ENCODE measurements around the gene WBP1L.
"Not testable (repeated sequence)": the region's sequence is repeated elsewhere in the genome, so short reads cannot be mapped to it uniquely, and the experiment has no call there.

WBP1L gene

DNA sequence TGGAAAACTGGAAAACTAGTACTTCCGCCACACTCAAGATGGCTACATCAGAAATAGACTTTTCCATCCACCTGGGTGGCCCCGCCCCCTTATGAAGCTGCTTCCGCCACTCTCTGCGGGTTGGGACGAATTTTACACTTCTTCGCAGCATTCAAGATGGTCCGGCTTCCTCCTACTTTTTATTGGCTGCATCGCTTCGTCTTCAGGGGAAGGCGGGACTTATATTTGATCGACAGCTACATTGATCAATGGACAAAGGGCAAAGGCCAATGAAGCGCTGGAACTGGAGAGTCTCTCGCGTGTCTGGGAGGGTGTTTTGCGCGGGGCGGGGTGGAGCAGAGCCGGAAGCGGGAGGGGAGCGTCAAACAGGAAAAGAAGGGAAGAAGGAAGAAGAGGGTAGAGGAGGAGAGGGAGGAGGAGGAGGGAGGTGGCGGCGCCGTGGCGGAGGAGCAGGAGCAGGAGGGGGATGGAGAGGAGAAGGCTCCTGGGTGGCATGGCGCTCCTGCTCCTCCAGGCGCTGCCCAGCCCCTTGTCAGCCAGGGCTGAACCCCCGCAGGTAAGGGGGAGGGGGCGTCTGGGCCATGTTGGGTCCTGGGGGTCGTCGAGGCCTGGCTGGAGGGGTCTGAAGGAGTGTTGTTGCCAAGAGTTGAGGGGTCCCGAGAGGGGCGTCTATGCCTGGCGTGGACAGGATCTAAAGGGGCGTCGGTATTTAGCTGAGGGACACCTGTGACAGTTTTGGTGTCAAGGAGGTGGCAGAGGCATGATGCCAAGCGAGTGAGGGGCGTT lies at the start of gene WBP1L:
WBP1L (plus strand) TSS at position 361 of the 786 bp plus-strand sequence; CDS start at position 467, 106 bp downstream.
- H3K4me3 ChIP-seq (ENCODE audit: low read depth, low read length): peak within 1 kb of the TSS; percentile 83
- DNase-seq (ENCODE audit: low read depth): peak; percentile 99
- TF ChIP-seq MYC (IDR thresholded peaks at IDR 0.05; ENCODE audit: low read depth, low read length): no peak
- TF ChIP-seq POLR2A (IDR thresholded peaks at IDR 0.05; ENCODE audit: extremely low read depth, insufficient read length): peak; percentile 76
- TF ChIP-seq, protein P1, sequence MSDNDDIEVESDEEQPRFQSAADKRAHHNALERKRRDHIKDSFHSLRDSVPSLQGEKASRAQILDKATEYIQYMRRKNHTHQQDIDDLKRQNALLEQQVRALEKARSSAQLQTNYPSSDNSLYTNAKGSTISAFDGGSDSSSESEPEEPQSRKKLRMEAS (IDR thresholded peaks at IDR 0.05; ENCODE audit: low read depth, low read length): peak; percentile 29; the same call in 1 of the 2 replicates
- TF ChIP-seq, protein P2, sequence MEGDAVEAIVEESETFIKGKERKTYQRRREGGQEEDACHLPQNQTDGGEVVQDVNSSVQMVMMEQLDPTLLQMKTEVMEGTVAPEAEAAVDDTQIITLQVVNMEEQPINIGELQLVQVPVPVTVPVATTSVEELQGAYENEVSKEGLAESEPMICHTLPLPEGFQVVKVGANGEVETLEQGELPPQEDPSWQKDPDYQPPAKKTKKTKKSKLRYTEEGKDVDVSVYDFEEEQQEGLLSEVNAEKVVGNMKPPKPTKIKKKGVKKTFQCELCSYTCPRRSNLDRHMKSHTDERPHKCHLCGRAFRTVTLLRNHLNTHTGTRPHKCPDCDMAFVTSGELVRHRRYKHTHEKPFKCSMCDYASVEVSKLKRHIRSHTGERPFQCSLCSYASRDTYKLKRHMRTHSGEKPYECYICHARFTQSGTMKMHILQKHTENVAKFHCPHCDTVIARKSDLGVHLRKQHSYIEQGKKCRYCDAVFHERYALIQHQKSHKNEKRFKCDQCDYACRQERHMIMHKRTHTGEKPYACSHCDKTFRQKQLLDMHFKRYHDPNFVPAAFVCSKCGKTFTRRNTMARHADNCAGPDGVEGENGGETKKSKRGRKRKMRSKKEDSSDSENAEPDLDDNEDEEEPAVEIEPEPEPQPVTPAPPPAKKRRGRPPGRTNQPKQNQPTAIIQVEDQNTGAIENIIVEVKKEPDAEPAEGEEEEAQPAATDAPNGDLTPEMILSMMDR (IDR thresholded peaks at IDR 0.05; ENCODE audit: low read depth, low read length): no peak

DNA sequence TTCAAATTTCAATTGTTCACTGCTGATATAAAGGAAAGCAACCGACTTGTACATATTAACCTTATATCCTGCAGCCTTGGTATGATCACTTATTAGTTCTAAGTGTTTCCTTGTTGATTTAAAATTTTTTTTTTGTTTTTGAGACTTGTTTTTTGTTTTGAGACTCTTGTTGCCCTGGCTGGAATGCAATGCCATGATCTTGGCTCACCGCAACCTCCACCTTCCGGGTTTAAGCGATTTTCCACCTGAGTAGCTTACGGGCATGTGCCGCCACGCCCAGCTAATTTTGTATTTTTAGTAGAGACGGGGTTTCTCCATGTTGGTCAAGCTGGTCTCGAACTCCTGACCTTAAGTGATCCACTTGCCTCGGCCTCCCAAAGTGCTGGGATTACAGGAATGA lies 48.3 kb upstream of the WBP1L start:
- DNase-seq (ENCODE audit: low read depth); H3K4me3 ChIP-seq (ENCODE audit: low read depth, low read length): not testable (repeated sequence)

DNA sequence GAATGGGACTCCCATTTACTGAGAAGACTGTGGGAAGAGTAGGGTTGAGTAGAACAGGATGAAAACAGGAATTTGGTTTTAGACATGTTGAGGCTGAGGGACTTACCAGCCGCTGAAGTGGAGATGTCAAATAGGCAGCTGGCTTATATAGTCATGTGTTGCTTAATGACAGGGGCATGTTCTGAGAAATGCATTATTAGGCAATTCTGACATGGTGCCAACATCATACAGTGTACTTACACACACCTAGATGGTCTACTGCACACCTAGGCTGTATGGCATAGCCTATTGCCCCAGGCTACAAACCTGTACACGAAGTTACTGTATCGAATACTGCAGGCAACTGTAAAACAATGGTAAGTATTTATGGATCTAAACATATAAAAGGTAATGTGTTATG lies 47.0 kb upstream of the WBP1L start:
- TF ChIP-seq, protein P1 (IDR thresholded peaks at IDR 0.05; ENCODE audit: low read depth, low read length): no peak
- TF ChIP-seq, protein P2 (IDR thresholded peaks at IDR 0.05; ENCODE audit: low read depth, low read length): no peak
- TF ChIP-seq POLR2A (IDR thresholded peaks at IDR 0.05; ENCODE audit: extremely low read depth, insufficient read length): no peak
- TF ChIP-seq MYC (IDR thresholded peaks at IDR 0.05; ENCODE audit: low read depth, low read length): no peak
- H3K4me3 ChIP-seq (ENCODE audit: low read depth, low read length): no peak overlapping the region
- DNase-seq (ENCODE audit: low read depth): no peak

DNA sequence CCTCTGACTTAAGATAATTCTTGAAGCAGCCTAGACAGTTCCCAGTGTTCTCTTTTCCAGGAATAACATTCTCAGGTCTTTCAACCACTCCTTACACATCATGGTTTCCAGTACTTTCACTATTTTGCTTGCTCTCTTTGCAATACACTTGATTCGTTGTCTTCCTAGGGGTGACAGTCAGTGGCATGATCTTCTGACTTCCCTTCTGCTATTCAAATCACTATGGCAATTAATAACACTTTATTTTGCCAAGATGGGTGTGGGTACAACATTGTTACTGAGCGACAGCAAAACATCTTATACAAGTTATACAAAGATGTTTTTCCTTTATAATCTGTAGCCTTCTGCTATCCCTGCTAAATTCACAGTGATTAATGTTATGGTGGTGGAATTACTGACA lies 44.9 kb upstream of the WBP1L start:
- no peak overlapping the region for H3K4me3 ChIP-seq (ENCODE audit: low read depth, low read length)
- no peak for DNase-seq (ENCODE audit: low read depth)
- TF ChIP-seq MYC (IDR thresholded peaks at IDR 0.05; ENCODE audit: low read depth, low read length) (no peak), POLR2A (IDR thresholded peaks at IDR 0.05; ENCODE audit: extremely low read depth, insufficient read length) (no peak)
- TF ChIP-seq, protein P1 (IDR thresholded peaks at IDR 0.05; ENCODE audit: low read depth, low read length): no peak
- TF ChIP-seq, protein P2 (IDR thresholded peaks at IDR 0.05; ENCODE audit: low read depth, low read length): no peak

DNA sequence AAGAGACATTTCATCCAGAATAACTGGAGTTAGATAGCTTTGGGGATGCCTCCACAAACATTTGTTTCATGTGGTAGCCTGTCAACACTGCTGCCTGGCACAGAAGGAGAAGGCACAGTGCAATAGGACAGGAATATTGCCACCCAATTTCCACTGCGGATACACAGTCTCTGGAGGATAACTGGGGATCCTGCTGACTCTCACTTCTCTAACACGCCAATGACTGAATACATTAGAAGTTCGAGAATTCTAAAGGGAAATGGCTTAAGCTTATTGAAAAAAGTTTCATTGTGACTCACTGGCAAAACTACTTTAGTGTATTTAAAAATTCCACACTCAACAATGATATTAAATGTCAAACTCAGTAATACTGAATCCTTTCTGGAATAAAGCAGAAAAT lies 42.5 kb upstream of the WBP1L start:
- H3K4me3 ChIP-seq (ENCODE audit: low read depth, low read length): no peak overlapping the region
- TF ChIP-seq, protein P2 (IDR thresholded peaks at IDR 0.05; ENCODE audit: low read depth, low read length): no peak
- TF ChIP-seq POLR2A (IDR thresholded peaks at IDR 0.05; ENCODE audit: extremely low read depth, insufficient read length) (no peak), MYC (IDR thresholded peaks at IDR 0.05; ENCODE audit: low read depth, low read length) (no peak)
- TF ChIP-seq, protein P1 (IDR thresholded peaks at IDR 0.05; ENCODE audit: low read depth, low read length): no peak
- DNase-seq (ENCODE audit: low read depth): no peak

DNA sequence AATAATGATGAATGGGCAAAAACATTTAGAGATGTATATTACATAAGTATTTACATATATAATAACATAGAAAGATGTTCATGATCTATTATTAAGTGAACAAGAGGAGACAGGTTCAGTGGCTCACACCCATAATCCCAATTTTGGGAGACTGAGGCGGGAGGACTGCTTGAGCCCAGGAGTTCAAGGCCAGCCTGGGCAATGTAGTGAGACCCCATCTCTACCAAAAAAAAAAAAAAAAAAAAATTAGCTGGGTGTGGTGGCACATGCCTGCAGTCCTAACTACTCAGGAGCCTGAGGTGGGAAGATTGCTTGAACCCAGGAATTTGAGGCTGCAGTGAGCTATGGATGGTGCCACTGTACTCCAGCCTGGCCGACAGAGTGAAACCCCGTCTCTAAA lies 42.0 kb upstream of the WBP1L start:
- TF ChIP-seq, protein P1 (IDR thresholded peaks at IDR 0.05; ENCODE audit: low read depth, low read length): no peak
- TF ChIP-seq, protein P2 (IDR thresholded peaks at IDR 0.05; ENCODE audit: low read depth, low read length): no peak
- TF ChIP-seq MYC (IDR thresholded peaks at IDR 0.05; ENCODE audit: low read depth, low read length) (no peak), POLR2A (IDR thresholded peaks at IDR 0.05; ENCODE audit: extremely low read depth, insufficient read length) (no peak)

More for the DNA sequence above, 42.0 kb upstream of the WBP1L start:
- no peak overlapping the region for H3K4me3 ChIP-seq (ENCODE audit: low read depth, low read length)
- DNase-seq (ENCODE audit: low read depth): no peak
